Gastroesophageal sphincter (tissue), 4 donors: ENCODE results near the gene SPATA46. TPM values are rescaled to one million over a fixed set of nuclear protein-coding genes. Genes with fewer than 3 reads are reported as not detected.

Experiments
- ATAC-seq: fragments of 150-250 bp; one replicate; pipeline ENCODE4 v1.9.1; 2016; ENCODE audit warnings: mild to moderate bottlenecking, moderate library complexity
- H3K27ac ChIP-seq, 4 donors: fragments of 200-600 bp; sonication (generic) in 3 of 4; 1 replicate in 3 of 4; 2 replicates in 1 of 4; pipeline ENCODE4 v1.5.1; 2016 to 2019
- H3K27me3 ChIP-seq: fragments of 200-600 bp; sonication (generic); one replicate; pipeline ENCODE4 v1.5.1; 2019
- H3K36me3 ChIP-seq, 2 donors: fragments of 200-600 bp; sonication (generic); one replicate each; pipeline ENCODE4 v1.5.1; 2019; ENCODE audit warnings: control low read depth in 1 of 2
- H3K4me1 ChIP-seq, 3 donors: fragments of 200-600 bp; sonication (generic); 1 replicate in 2 of 3; 2 replicates in 1 of 3; pipeline ENCODE4 v1.5.1; 2016 to 2019; ENCODE audit warnings: control low read depth in 2 of 3
- H3K4me3 ChIP-seq, 2 donors: fragments of 200-600 bp; sonication (generic); one replicate each; pipeline ENCODE4 v1.5.1; 2019; ENCODE audit warnings: mild to moderate bottlenecking in 1 of 2, moderate library complexity in 1 of 2
- H3K9me3 ChIP-seq, 3 donors: fragments of 200-600 bp; sonication (generic); one replicate each; pipeline ENCODE4 v1.5.1; 2017 to 2019; ENCODE audit warnings: control low read depth in 2 of 3
- CTCF ChIP-seq, 4 experiments: fragments of 200-600 bp in 2 of 4; fragments of 450-650 bp in 2 of 4; sonication (generic) in 1 of 4; IDR thresholded peaks; one replicate each; pipeline ENCODE4 v1.5.1; 2017 to 2019; ENCODE audit warnings: antibody characterized with exemption in 4 of 4, mild to moderate bottlenecking in 2 of 4, moderate library complexity in 2 of 4
- EP300 ChIP-seq: sonication (generic); formaldehyde crosslinking; IDR thresholded peaks from one replicate; pipeline ENCODE4 v1.6.1; 2017; ENCODE audit warnings: antibody characterized with exemption, mild to moderate bottlenecking
- POLR2A ChIP-seq, 2 donors: fragments of 450-650 bp; IDR thresholded peaks; one replicate each; pipeline ENCODE4 v1.6.1; 2017; ENCODE audit warnings: antibody characterized with exemption in 2 of 2, mild to moderate bottlenecking in 2 of 2, moderate library complexity in 1 of 2
- POLR2AphosphoS5 ChIP-seq: sonication (generic); formaldehyde crosslinking; IDR thresholded peaks from one replicate; pipeline ENCODE4 v1.6.1; 2017; ENCODE audit warnings: antibody characterized with exemption
- WGBS, 2 donors: methylation state at CpG; one replicate each; pipeline ENCODE4 v1.1.5; 2018; ENCODE audit warnings: low coverage in 1 of 2; 5-methylcytosine and 5-hydroxymethylcytosine counted together
- total RNA-seq, 4 donors: library from RNA; depleted of rRNA; stranded (reverse); fragments of >200 nt; gene quantifications; one replicate each; pipeline ENCODE4 v1.1.0, GENCODE V29; 2016

The SPATA46 gene
- total RNA-seq, 4 donors from 2014 or later, result not detected

GRCh38 chr1:162374406-162374805 is 2.2 kb downstream of the SPATA46 start:
- Histone ChIP-seq H3K27me3 (no peaks in the 10 kb centered on the region), H3K36me3 (no peaks in the 10 kb centered on the region), H3K4me1 (no peaks in the 10 kb centered on the region), H3K9me3 (no peaks in the 10 kb centered on the region), H3K4me3 (no peak overlapping the region), H3K27ac (no peak overlapping the region)
- ATAC-seq, result no peak
- TF ChIP-seq POLR2A (IDR thresholded peaks at IDR 0.05) (no peak), EP300 (no peak), POLR2AphosphoS5 (no peak), CTCF (IDR thresholded peaks at IDR 0.05) (no peak)
- WGBS, 2 donors, result 100% methylated on average over 1 of the region's 9 CpGs; no CpG with 5 or more reads in 1 of the 2 donors

GRCh38 chr1:162373541-162374260 is 3.0 kb downstream of the SPATA46 start:
- H3K27ac ChIP-seq, result no peak overlapping the region
- ATAC-seq, result no peak
- H3K36me3 ChIP-seq, result no peaks in the 10 kb centered on the region
- no peak overlapping the region for H3K4me3 ChIP-seq
- TF ChIP-seq EP300, result no peak
- no peak for TF ChIP-seq POLR2AphosphoS5
- no peak for TF ChIP-seq CTCF (IDR thresholded peaks at IDR 0.05)
- no peak for TF ChIP-seq POLR2A (IDR thresholded peaks at IDR 0.05)
- H3K4me1 ChIP-seq, result no peaks in the 10 kb centered on the region
- H3K27me3 ChIP-seq, result no peaks in the 10 kb centered on the region
- WGBS, 2 donors, result 84% methylated on average over 8 of the region's 8 CpGs; no CpG with 5 or more reads in 1 of the 2 donors
- H3K9me3 ChIP-seq, result no peaks in the 10 kb centered on the region

GRCh38 chr1:162373072-162373427 is 3.6 kb downstream of the SPATA46 start:
- 86% methylated on average over 1 of the region's 1 CpG; no CpG with 5 or more reads in 1 of the 2 donors for WGBS, 2 donors
- Histone ChIP-seq H3K27ac (no peak overlapping the region), H3K4me3 (no peak overlapping the region), H3K9me3 (no peaks in the 10 kb centered on the region), H3K4me1 (no peaks in the 10 kb centered on the region), H3K27me3 (no peaks in the 10 kb centered on the region), H3K36me3 (peaks cover 0 to under 1% of the 10 kb centered on the region in 2 donors)
- TF ChIP-seq CTCF (IDR thresholded peaks at IDR 0.05) (no peak), POLR2AphosphoS5 (no peak), POLR2A (IDR thresholded peaks at IDR 0.05) (no peak)
- ATAC-seq, result no peak

GRCh38 chr1:162372159-162373071 is 4.2 kb downstream of the SPATA46 start:
- WGBS, 2 donors, result 65% methylated on average over 11 of the region's 13 CpGs; no CpG with 5 or more reads in 1 of the 2 donors
- H3K27ac ChIP-seq, result no peak overlapping the region
- H3K9me3 ChIP-seq, result no peaks in the 10 kb centered on the region
- no peaks in the 10 kb centered on the region for H3K4me1 ChIP-seq
- ATAC-seq, result no peak
- no peaks in the 10 kb centered on the region for H3K27me3 ChIP-seq
- no peak overlapping the region for H3K4me3 ChIP-seq
- H3K36me3 ChIP-seq, result peaks cover 0 to 7% of the 10 kb centered on the region in 2 donors
- no peak for TF ChIP-seq POLR2AphosphoS5
- no peak for TF ChIP-seq CTCF (IDR thresholded peaks at IDR 0.05)
- no peak for TF ChIP-seq POLR2A (IDR thresholded peaks at IDR 0.05)
- TF ChIP-seq EP300, result no peak
